ENCODE results near the gene CCSER1.

Gene CCSER1

GRCh38 chr4:90415116-90415515 is 287.9 kb downstream of the CCSER1 start:
- Histone ChIP-seq H3K4me1 (ENCODE audit: insufficient read depth, low read length, poor library complexity, severe bottlenecking) (no peaks in the 10 kb centered on the region), H3K79me2 (ENCODE audit: insufficient read depth, low read length) (no peaks in the 10 kb centered on the region), H3K9ac (ENCODE audit: low read depth, low read length, poor library complexity, severe bottlenecking) (no peak overlapping the region), H4K20me1 (ENCODE audit: insufficient read depth, low read length, poor library complexity, severe bottlenecking) (no peaks in the 10 kb centered on the region), H3K4me3 (ENCODE audit: low read length, poor library complexity, severe bottlenecking) (no peak overlapping the region), H3K9me3 (ENCODE audit: insufficient read depth, low read depth, low read length) (no peaks in the 10 kb centered on the region), H3F3A (ENCODE audit: low read depth) (no peaks in the 10 kb centered on the region), H3K36me3 (ENCODE audit: insufficient read depth, low read length) (no peaks in the 10 kb centered on the region), H3K4me2 (ENCODE audit: low read depth, low read length, poor library complexity, severe bottlenecking) (no peak overlapping the region), H3K9me2 (replicated peaks; ENCODE audit: low read depth, low read length) (no peaks in the 10 kb centered on the region), H2AFZ (ENCODE audit: low read length) (no peak overlapping the region), H3K27me3 (ENCODE audit: insufficient read depth, low read length, poor library complexity, severe bottlenecking) (no peaks in the 10 kb centered on the region)
- TF ChIP-seq CTCF (conservative IDR thresholded peaks at IDR 0.05; ENCODE audit: low read length) = no peak
- TF ChIP-seq EZH2phosphoT487 (IDR thresholded peaks at IDR 0.05; ENCODE audit: borderline replicate concordance) = no peak

GRCh38 chr4:90419124-90419711 is 292.0 kb downstream of the CCSER1 start:
- H2AFZ ChIP-seq (ENCODE audit: low read length) = no peak overlapping the region
- H3K27me3 ChIP-seq (ENCODE audit: insufficient read depth, low read length, poor library complexity, severe bottlenecking) = no peaks in the 10 kb centered on the region
- H3K36me3 ChIP-seq (ENCODE audit: insufficient read depth, low read length) = no peaks in the 10 kb centered on the region
- H4K20me1 ChIP-seq (ENCODE audit: insufficient read depth, low read length, poor library complexity, severe bottlenecking) = no peaks in the 10 kb centered on the region
- H3F3A ChIP-seq (ENCODE audit: low read depth) = no peaks in the 10 kb centered on the region
- no peaks in the 10 kb centered on the region for H3K9me3 ChIP-seq (ENCODE audit: insufficient read depth, low read depth, low read length)
- no peaks in the 10 kb centered on the region for H3K79me2 ChIP-seq (ENCODE audit: insufficient read depth, low read length)
- no peak overlapping the region for H3K9ac ChIP-seq (ENCODE audit: low read depth, low read length, poor library complexity, severe bottlenecking)
- peak; percentile 83 for TF ChIP-seq CTCF (conservative IDR thresholded peaks at IDR 0.05; ENCODE audit: low read length)
- TF ChIP-seq EZH2phosphoT487 (IDR thresholded peaks at IDR 0.05; ENCODE audit: borderline replicate concordance) = no peak
- no peak overlapping the region for H3K4me2 ChIP-seq (ENCODE audit: low read depth, low read length, poor library complexity, severe bottlenecking)
- H3K4me1 ChIP-seq (ENCODE audit: insufficient read depth, low read length, poor library complexity, severe bottlenecking) = no peaks in the 10 kb centered on the region
- no peak overlapping the region for H3K4me3 ChIP-seq (ENCODE audit: low read length, poor library complexity, severe bottlenecking)
- no peaks in the 10 kb centered on the region for H3K9me2 ChIP-seq (replicated peaks; ENCODE audit: low read depth, low read length)

- Histone ChIP-seq H3K27me3 (ENCODE audit: insufficient read depth, low read length, poor library complexity, severe bottlenecking) (no peaks in the 10 kb centered on the region), H3K79me2 (ENCODE audit: insufficient read depth, low read length) (no peaks in the 10 kb centered on the region)
- TF ChIP-seq EZH2phosphoT487 (IDR thresholded peaks at IDR 0.05; ENCODE audit: borderline replicate concordance) = no peak
- no peak for TF ChIP-seq CTCF (conservative IDR thresholded peaks at IDR 0.05; ENCODE audit: low read length)
Observed at GRCh38 chr4:90421161-90421560, 294.0 kb downstream of the CCSER1 start.

More at GRCh38 chr4:90421161-90421560, 294.0 kb downstream of the CCSER1 start:
- Histone ChIP-seq H3K4me3 (ENCODE audit: low read length, poor library complexity, severe bottlenecking) (no peak overlapping the region), H3K4me1 (ENCODE audit: insufficient read depth, low read length, poor library complexity, severe bottlenecking) (no peaks in the 10 kb centered on the region), H3K9ac (ENCODE audit: low read depth, low read length, poor library complexity, severe bottlenecking) (no peak overlapping the region), H3K9me2 (replicated peaks; ENCODE audit: low read depth, low read length) (no peaks in the 10 kb centered on the region), H3F3A (ENCODE audit: low read depth) (no peaks in the 10 kb centered on the region), H4K20me1 (ENCODE audit: insufficient read depth, low read length, poor library complexity, severe bottlenecking) (no peaks in the 10 kb centered on the region), H2AFZ (ENCODE audit: low read length) (no peak overlapping the region), H3K9me3 (ENCODE audit: insufficient read depth, low read depth, low read length) (no peaks in the 10 kb centered on the region), H3K36me3 (ENCODE audit: insufficient read depth, low read length) (no peaks in the 10 kb centered on the region), H3K4me2 (ENCODE audit: low read depth, low read length, poor library complexity, severe bottlenecking) (no peak overlapping the region)

All from Loucy (cell line).